ENCODE data around the gene TSPAN14.

DNA sequence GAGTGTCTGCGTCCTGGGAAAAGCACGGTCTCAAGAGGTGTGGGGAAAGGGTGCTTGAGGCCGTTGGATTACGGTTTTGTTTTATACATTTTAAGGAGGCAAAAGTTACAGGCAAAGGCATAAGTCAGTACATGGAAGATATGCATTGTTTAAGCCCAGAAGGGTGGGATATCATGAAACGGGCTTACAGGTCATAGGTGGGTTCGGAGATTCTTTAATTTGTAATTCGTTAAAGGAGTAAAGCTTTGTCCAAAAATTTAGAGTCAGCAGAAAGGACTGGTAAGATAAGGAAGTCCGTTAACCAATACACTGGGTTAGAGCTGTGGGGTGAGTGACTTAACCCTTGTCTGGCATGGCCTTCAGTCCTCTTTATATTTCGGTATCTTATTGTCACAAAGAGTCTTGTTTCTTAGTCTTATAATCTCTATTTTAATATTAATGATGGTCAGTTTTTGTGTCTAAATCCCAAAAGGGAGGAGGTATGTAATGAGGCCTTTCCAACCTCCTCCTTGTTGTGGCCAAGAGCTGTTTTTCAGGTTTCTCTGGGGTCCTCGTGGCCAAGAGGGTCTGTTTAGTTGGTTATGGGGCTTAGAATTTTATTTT lies 12.7 kb downstream of the TSPAN14 start:
- TF ChIP-seq, protein P1, sequence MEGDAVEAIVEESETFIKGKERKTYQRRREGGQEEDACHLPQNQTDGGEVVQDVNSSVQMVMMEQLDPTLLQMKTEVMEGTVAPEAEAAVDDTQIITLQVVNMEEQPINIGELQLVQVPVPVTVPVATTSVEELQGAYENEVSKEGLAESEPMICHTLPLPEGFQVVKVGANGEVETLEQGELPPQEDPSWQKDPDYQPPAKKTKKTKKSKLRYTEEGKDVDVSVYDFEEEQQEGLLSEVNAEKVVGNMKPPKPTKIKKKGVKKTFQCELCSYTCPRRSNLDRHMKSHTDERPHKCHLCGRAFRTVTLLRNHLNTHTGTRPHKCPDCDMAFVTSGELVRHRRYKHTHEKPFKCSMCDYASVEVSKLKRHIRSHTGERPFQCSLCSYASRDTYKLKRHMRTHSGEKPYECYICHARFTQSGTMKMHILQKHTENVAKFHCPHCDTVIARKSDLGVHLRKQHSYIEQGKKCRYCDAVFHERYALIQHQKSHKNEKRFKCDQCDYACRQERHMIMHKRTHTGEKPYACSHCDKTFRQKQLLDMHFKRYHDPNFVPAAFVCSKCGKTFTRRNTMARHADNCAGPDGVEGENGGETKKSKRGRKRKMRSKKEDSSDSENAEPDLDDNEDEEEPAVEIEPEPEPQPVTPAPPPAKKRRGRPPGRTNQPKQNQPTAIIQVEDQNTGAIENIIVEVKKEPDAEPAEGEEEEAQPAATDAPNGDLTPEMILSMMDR (IDR thresholded peaks at IDR 0.05; ENCODE audit: poor library complexity) = no peak
- no peak for TF ChIP-seq EZH2phosphoT487 (IDR thresholded peaks at IDR 0.05; ENCODE audit: low read depth, severe bottlenecking, unreplicated experiment)

All from hepatocyte (in vitro differentiated cells).